ENCODE measurements around the gene NECAP2.

DNA sequence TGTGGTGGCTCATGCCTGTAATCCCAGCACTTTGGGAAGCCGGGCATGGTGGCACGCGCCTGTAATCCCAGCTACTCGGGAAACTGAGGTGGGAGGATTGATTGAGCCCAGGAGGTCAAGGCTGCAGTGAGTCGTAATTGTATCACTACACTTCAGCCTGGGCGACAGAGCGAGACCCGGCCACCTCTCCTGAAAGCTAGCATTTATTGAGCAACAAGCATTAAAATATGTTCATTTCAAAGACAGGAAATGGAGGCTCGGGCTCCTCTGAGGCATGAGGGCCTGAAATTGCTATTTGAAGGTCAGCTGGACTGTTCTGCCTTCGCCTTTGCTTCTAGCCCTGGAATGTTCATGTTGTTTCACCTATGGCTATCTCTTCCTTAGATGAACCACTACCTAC, 37.8 kb upstream of the NECAP2 start:
- TF ChIP-seq, protein P1, sequence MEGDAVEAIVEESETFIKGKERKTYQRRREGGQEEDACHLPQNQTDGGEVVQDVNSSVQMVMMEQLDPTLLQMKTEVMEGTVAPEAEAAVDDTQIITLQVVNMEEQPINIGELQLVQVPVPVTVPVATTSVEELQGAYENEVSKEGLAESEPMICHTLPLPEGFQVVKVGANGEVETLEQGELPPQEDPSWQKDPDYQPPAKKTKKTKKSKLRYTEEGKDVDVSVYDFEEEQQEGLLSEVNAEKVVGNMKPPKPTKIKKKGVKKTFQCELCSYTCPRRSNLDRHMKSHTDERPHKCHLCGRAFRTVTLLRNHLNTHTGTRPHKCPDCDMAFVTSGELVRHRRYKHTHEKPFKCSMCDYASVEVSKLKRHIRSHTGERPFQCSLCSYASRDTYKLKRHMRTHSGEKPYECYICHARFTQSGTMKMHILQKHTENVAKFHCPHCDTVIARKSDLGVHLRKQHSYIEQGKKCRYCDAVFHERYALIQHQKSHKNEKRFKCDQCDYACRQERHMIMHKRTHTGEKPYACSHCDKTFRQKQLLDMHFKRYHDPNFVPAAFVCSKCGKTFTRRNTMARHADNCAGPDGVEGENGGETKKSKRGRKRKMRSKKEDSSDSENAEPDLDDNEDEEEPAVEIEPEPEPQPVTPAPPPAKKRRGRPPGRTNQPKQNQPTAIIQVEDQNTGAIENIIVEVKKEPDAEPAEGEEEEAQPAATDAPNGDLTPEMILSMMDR (IDR thresholded peaks at IDR 0.05 in 8 of 11, conservative IDR thresholded peaks at IDR 0.05 in 3 of 11): no peak
- no peak for TF ChIP-seq POLR2A (IDR thresholded peaks at IDR 0.05)
- no peak for TF ChIP-seq POLR2AphosphoS5 (IDR thresholded peaks at IDR 0.05)
